GM12878 (cell line): ENCODE measurements around the gene CDC42SE2. TPM values are rescaled to one million over a fixed set of nuclear protein-coding genes. Genes with fewer than 3 reads are reported as not detected.

ENCODE experiments used
- ATAC-seq: fragments of 200-7000 bp; cut with Tn5 transposase; 3 replicates; pipeline ENCODE4 v1.9.1; 2020; ENCODE audit warnings: mild to moderate bottlenecking, moderate library complexity
- BruUV-seq: library from RNA; stranded (reverse); fragments of 400-500 nt; replicated peaks from 2 replicates; lab custom pipeline; 2021; lab: Mats Ljungman, UMichigan
- CTCF ChIA-PET: fragments of 300-600 bp; sonication (Branson Sonifier 250); formaldehyde crosslinking; extraction: SDS; loops from one replicate; lab custom pipeline; 2021; ENCODE audit warnings: inconsistent platforms; lab: Yijun Ruan, JAX
- POLR2A ChIA-PET: fragments of 350-600 bp; formaldehyde crosslinking; extraction: SDS; loops from one replicate; lab custom pipeline; 2021; ENCODE audit warnings: inconsistent platforms; lab: Charles Lee
- RAD21 ChIA-PET: fragments of 300-600 bp; sonication (Branson Sonifier 250); formaldehyde crosslinking; loops from one replicate; lab custom pipeline; 2023; ENCODE audit warnings: antibody characterized with exemption; ENCODE audit not compliant: unreplicated experiment; lab: Charles Lee
- SMC1A ChIA-PET: fragments of 300-600 bp; sonication (Branson Sonifier 250); formaldehyde crosslinking; loops from one replicate; lab custom pipeline; 2023; ENCODE audit not compliant: unreplicated experiment, uncharacterized antibody; lab: Charles Lee
- DNase-seq: peaks from one replicate; pipeline ENCODE4 v3.0.0-alpha.2; 2011; ENCODE audit warnings: low read depth, low spot score
- FAIRE-seq: peaks from 3 replicates; lab custom pipeline; 2011; peaks lifted over from hg19 to GRCh38; lab: Jason Lieb, UNC
- H2AFZ ChIP-seq: 2 replicates; pipeline ENCODE4 v1.6.0; 2011; ENCODE audit warnings: low read depth, low read length, control low read depth; ENCODE audit not compliant: control insufficient read depth
- H3K27ac ChIP-seq: 2 replicates; pipeline ENCODE4 v1.5.1; 2011; ENCODE audit warnings: control low read depth; ENCODE audit not compliant: control insufficient read depth, insufficient read depth
- H3K27me3 ChIP-seq, 2 experiments: replicated peaks in 1 of 2; 2 replicates each; pipeline versions ENCODE4 v1.6.0 to v1.6.1; 2011; ENCODE audit warnings: low read length in 1 of 2; ENCODE audit not compliant: control insufficient read depth in 2 of 2, insufficient read depth in 2 of 2
- H3K36me3 ChIP-seq, 2 experiments: 2 replicates each; pipeline ENCODE4 v1.5.1; 2011; ENCODE audit warnings: low read length in 1 of 2; ENCODE audit not compliant: control insufficient read depth in 2 of 2, insufficient read depth in 2 of 2
- H3K4me1 ChIP-seq: 2 replicates; pipeline ENCODE4 v1.6.1; 2011; ENCODE audit warnings: mild to moderate bottlenecking, low read length, moderate library complexity, mixed read lengths; ENCODE audit not compliant: control insufficient read depth, insufficient read depth
- H3K4me2 ChIP-seq: 2 replicates; pipeline ENCODE4 v1.6.0; 2011; ENCODE audit warnings: control low read depth; ENCODE audit not compliant: control insufficient read depth, insufficient read depth
- H3K4me3 ChIP-seq: fragments of 200-600 bp; sonication (generic); 2 replicates; pipeline ENCODE4 v1.5.1; 2016
- H3K79me2 ChIP-seq: 2 replicates; pipeline ENCODE4 v1.6.0; 2011; ENCODE audit warnings: low read length; ENCODE audit not compliant: control insufficient read depth, insufficient read depth
- H3K9ac ChIP-seq: 2 replicates; pipeline ENCODE4 v1.8.0; 2011; ENCODE audit warnings: low read length, control low read depth, mixed read lengths; ENCODE audit not compliant: control insufficient read depth, insufficient read depth
- H3K9me3 ChIP-seq: replicated peaks from 3 replicates; pipeline ENCODE4 v1.5.1; 2011; ENCODE audit warnings: mild to moderate bottlenecking, low read length; ENCODE audit not compliant: control insufficient read depth, insufficient read depth
- H4K20me1 ChIP-seq: 2 replicates; pipeline ENCODE4 v1.6.0; 2011; ENCODE audit not compliant: control insufficient read depth, insufficient read depth
- RAD51 ChIP-seq: fragments of 450-650 bp; IDR thresholded peaks from 2 replicates; pipeline ENCODE4 v1.6.1; 2016; ENCODE audit warnings: moderate library complexity, mild to moderate bottlenecking, inconsistent platforms
- WGBS: methylation state at CpG from one replicate; pipeline ENCODE4 v1.1.6; 2016; ENCODE audit warnings: low lambda C conversion rate; ENCODE audit not compliant: insufficient replicate concordance, insufficient coverage; ENCODE audit errors: missing lambda C conversion rate; 5-methylcytosine and 5-hydroxymethylcytosine counted together
- in situ Hi-C: fragments of 300-500 bp; cut with MboI; formaldehyde crosslinking; loops from 9 replicates; pipeline ENCODE4 v1.14.3; 2018; ENCODE audit warnings: mixed read lengths
- intact Hi-C: fragments of 100-400 bp; cut with micrococcal nuclease; formaldehyde crosslinking; loops from one replicate; pipeline ENCODE4 v1.14.2; 2022; ENCODE audit not compliant: unreplicated experiment
- polyA plus RNA-seq, 11 experiments: library from polyadenylated mRNA; depleted of rRNA in 4 of 11; unstranded in 6 of 11; stranded (reverse) in 5 of 11; fragments of >200 nt; fragmentation: Nextera tagmentation in 4 of 11; fragmentation: Illumina TruSeq in 1 of 11; extraction: Ambion mirVana in 4 of 11; extraction: Trizol in 1 of 11; gene quantifications; 1 replicate in 1 of 11; 2 replicates in 10 of 11; pipeline versions ENCODE4 v1.2.1 to v1.2.3, GENCODE V29; 2011 to 2016; ENCODE audit warnings: inconsistent platforms in 2 of 11, missing spikeins in 2 of 11, low read depth in 1 of 11
- total RNA-seq, 4 experiments: library from RNA; depleted of rRNA in 3 of 4; stranded (reverse); fragments of >200 nt in 3 of 4; fragmentation: Illumina TruSeq in 1 of 4; extraction: Trizol in 1 of 4; gene quantifications; 2 replicates each; pipeline versions ENCODE4 v1.2.1 to v1.2.3, GENCODE V29; 2013 to 2021
- TF ChIP-seq, protein P1 (sequence below): fragments of 450-650 bp; IDR thresholded peaks from 2 replicates; pipeline ENCODE4 v1.6.1; 2017; ENCODE audit warnings: mild to moderate bottlenecking, moderate library complexity

Gene CDC42SE2
- total and polyA plus RNA-seq, 10 of the 15 experiments (the other 5 are each of a cell fraction or from before 2014, with no cell fraction given): 57.0 to 148 (median 80.3) TPM

DNA sequence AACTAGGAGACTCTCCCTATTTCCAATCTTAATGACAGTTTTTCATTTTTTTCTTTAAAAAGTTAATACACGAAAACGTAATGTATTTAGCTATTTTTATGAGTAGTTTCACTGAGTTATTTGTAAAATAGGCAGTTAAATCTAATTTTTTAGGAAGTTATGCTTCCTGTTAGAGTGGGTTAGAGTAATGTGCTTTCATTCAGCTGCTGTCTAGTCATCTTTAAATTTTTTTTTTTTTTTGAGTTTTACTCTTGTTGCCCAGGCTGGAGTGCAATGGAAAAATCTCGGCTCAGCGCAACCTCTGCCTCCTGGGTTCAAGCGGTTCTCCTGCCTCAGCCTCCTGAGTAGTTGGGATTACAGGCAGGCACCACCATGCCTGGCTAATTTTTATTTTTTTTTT is 34.0 kb downstream of the CDC42SE2 start:
- RAD21 ChIA-PET: no interaction called here
- Histone ChIP-seq H4K20me1 (no peaks in the 10 kb centered on the region; the same call in 1 of the 2 replicates), H2AFZ (no peak overlapping the region)
- no peak for ATAC-seq
- intact Hi-C loops: no loop called here
- TF ChIP-seq, protein P1, sequence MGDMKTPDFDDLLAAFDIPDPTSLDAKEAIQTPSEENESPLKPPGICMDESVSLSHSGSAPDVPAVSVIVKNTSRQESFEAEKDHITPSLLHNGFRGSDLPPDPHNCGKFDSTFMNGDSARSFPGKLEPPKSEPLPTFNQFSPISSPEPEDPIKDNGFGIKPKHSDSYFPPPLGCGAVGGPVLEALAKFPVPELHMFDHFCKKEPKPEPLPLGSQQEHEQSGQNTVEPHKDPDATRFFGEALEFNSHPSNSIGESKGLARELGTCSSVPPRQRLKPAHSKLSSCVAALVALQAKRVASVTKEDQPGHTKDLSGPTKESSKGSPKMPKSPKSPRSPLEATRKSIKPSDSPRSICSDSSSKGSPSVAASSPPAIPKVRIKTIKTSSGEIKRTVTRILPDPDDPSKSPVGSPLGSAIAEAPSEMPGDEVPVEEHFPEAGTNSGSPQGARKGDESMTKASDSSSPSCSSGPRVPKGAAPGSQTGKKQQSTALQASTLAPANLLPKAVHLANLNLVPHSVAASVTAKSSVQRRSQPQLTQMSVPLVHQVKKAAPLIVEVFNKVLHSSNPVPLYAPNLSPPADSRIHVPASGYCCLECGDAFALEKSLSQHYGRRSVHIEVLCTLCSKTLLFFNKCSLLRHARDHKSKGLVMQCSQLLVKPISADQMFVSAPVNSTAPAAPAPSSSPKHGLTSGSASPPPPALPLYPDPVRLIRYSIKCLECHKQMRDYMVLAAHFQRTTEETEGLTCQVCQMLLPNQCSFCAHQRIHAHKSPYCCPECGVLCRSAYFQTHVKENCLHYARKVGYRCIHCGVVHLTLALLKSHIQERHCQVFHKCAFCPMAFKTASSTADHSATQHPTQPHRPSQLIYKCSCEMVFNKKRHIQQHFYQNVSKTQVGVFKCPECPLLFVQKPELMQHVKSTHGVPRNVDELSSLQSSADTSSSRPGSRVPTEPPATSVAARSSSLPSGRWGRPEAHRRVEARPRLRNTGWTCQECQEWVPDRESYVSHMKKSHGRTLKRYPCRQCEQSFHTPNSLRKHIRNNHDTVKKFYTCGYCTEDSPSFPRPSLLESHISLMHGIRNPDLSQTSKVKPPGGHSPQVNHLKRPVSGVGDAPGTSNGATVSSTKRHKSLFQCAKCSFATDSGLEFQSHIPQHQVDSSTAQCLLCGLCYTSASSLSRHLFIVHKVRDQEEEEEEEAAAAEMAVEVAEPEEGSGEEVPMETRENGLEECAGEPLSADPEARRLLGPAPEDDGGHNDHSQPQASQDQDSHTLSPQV: no peak
- TF ChIP-seq RAD51: no peak
- TF ChIP-seq, all 136 proteins: peak for 0
- H3K4me2 ChIP-seq: no peak overlapping the region
- H3K79me2 ChIP-seq: peaks cover 81% of the 10 kb centered on the region
- ChIA-PET POLR2A (no interaction called here), CTCF (no interaction called here), SMC1A (interaction anchor here (0.6 to 1.3 kb wide), 4 partner anchors 32 to 591 kb away, joined by 4 to 6 read pairs (median 4); no protein-coding TSS in a partner anchor)
- H3K27me3 ChIP-seq: no peaks in the 10 kb centered on the region
- no peak overlapping the region for H3K27ac ChIP-seq
- no peak for FAIRE-seq
- H3K9me3 ChIP-seq: peaks cover 6% of the 10 kb centered on the region; the same call in 2 of the 3 replicates
- WGBS: 82% methylated on average over 5 of the region's 5 CpGs
- no peaks in the 10 kb centered on the region for H3K4me1 ChIP-seq
- in situ Hi-C loops: no loop called here
- no peak for DNase-seq
- BruUV-seq: no TSS peak
- peaks cover 0 to 19% of the 10 kb centered on the region in 2 experiments for H3K36me3 ChIP-seq
- no peak overlapping the region for H3K9ac ChIP-seq
- no peak overlapping the region for H3K4me3 ChIP-seq
